ENCODE data around the gene DLG2.

Gene DLG2

GRCh38 chr11:85541683-85542082 is 85.5 kb downstream of the DLG2 start:
- no peak for DNase-seq

- no peak for DNase-seq
Measured at GRCh38 chr11:85540635-85541205, 86.4 kb downstream of the DLG2 start.

- DNase-seq, result no peak
Measured at GRCh38 chr11:85540181-85540580, 87.0 kb downstream of the DLG2 start.

DNA sequence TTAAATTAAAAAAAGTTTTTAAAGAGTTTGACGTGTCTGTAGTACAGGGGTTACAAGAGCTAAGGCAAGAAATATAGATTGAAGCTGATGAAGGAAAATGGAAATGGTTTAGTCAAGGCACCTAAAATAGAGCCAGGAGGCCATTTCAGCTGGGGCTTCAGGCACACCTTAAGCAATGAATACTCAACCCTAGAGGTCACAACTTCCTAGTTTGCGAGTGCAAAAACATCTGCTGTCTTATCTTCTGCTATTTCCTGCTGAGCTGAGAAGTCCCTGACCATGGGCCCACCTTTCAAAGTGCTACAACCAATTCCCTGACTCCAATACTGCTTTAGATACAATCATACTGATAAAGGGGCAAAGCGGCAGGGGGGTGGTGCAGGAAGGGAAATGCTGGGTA is 87.4 kb downstream of the DLG2 start:
- no peak for DNase-seq

- no peak for DNase-seq
Measured at GRCh38 chr11:85539029-85539689, 88.0 kb downstream of the DLG2 start.

DNA sequence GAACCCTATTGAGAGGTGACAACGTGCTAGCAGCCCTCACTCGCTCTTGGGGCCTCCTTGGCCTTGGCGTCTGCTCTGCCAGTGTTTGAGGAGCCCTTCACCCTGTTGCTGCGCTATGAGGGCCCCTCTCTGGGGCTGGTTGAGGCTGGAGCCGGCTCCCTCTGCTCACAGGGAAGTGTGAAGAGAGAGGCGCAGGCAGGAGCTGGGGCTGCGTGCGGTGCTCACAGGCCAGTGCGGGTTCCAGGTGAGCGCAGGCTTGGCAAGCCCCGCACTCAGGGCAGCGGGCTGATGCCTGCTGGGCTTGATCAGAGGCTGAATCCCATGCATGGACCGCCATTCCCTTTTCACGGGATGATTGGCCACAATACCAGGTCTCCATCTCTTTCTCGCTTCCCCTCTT is 90.7 kb downstream of the DLG2 start:
- no peak for DNase-seq

GRCh38 chr11:85534806-85535205 is 92.3 kb downstream of the DLG2 start:
- no peak for DNase-seq

- no peak for DNase-seq
Measured at GRCh38 chr11:85531191-85531897, 95.8 kb downstream of the DLG2 start.

DNA sequence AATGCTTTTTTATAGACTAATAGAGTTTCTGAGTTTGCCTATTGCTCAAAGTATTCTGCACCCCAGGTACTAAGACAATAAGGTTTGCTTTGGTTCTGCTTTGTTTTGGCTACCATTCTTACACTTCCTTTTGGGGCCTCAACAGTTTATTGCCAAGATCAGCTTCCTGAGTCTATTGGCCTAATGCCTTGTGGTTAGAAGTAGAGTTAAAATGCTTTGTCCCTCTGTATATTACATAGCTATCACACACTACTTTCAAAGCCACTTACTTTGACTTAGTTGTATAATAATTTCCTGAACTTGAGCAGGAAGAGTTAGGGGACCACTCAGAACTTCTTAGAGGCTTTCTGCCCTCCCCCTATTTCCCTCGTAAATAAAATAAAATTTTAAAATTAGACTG is 96.5 kb downstream of the DLG2 start:
- DNase-seq, result no peak

DNA sequence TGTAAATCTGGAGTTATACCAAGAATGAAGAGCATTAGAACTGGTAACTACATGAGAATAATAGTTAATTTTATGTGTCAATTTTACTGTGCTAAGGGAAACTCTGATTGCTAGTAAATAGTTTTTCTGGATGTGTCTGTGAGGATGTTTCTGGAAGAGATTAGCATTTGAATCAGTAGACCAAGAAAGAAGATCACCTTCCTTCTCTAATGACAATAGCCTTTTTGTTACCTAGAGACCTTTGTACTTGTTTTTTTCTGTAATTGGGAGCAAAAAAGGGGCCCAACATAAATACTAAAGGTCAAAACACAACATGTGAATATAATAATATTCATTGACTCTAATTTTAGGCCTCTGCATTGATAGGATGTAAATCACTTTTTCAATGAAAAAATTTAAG is 100.6 kb downstream of the DLG2 start:
- DNase-seq, result no peak

GRCh38 chr11:85525686-85526085 is 101.5 kb downstream of the DLG2 start:
- no peak for DNase-seq

GRCh38 chr11:85517272-85517671 is 109.9 kb downstream of the DLG2 start:
- DNase-seq, result no peak

- no peak for DNase-seq
Measured at GRCh38 chr11:85495918-85496317, 131.2 kb downstream of the DLG2 start.

DNA sequence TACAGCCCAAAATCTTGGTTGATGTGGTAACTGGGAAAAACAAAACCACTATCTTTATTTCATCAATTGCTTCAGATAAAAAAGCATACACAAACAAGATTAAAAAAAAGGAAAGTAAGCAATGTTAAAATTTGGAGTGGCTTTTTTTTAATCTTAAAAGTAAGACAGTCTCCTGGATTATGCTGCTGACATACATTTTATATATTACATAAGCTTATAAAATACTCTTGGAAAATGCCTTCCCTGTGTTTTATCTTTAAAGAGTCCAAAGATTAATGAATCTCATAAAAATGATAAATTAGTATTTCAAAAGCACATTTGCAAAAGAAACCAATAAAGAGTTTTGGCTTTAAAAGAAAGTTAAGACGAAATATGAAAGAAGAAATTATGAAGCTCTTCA is 132.7 kb downstream of the DLG2 start:
- DNase-seq, result no peak

GRCh38 chr11:85485902-85486301 is 141.2 kb downstream of the DLG2 start:
- DNase-seq, result no peak

GRCh38 chr11:85483861-85484260 is 143.3 kb downstream of the DLG2 start:
- DNase-seq, result no peak

DNA sequence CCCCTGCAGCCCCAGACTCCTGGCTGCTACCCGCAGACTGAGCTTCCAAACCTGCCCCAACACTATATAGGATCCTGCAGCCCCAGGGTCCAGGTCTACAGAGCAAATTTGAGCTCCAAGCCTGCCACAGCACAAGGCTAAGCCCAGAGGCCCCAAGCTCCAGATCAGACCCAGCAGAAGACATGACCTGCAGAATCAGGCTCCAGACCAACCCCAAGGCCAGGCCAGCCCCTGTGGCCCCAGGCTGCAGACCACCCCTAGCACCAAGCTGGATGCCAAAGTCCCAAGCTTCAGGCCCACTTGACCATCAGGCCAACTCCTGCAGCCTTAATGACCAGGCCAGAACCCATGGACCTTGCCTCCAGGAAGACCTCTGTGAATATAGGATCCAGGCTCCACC is 145.3 kb downstream of the DLG2 start:
- no peak for DNase-seq

DNA sequence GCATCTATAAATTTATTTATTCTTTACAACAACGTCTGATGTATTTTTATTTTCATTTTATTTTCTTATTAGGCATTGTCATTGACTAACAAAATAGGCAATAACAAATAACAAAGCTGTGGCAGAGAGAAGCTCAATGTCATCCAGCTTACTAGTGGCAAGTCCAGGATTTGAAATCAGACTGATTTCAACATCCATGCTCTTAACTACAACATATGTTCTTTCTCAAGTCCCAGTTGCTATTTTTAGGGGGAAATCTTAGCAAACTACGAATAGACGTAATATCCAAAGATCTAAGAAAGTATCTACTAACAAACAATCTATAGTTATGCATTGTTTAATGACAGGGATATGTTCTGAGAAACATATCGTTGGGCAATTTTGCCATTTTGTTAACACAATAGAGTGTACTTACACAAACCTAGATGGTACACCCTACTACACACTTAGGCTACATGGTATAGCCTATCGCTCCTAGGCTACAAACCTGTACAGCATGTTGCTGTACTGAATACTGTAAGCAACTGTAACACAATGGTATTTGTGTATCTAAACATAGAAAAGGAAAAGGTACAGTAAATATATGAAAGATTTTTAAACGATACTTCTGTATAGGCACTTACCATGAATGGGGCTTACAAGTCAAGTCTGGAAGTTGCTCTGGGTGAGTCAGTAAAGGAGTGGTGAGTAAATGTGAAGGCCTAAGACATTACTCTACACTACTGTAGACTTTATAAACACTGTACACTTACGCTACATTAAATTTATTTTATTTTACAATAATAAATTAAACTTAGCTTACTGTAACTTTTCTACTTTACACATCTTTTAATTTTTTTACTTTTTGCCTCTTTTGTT is 151.3 kb downstream of the DLG2 start:
- DNase-seq, result no peak

DNA sequence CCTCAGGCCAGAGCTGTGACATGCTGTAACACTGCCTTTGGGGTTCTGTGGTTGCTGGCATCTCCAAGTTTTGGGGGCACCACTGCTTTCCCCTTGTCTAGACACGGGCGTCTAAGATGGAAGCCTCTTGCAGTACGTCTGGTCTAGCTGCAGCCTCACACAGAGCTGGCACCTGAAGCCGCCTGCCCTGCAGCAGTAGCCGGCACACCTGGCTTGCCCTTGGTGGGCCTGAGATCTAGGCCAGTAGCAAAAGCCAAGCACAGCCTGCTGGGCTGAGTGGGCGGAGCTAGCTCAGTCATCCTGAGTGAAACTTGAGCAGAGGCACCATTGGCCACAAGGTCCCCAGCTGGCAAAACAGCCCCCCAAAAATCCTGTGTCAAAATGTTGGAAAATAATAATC is 154.2 kb downstream of the DLG2 start:
- no peak for DNase-seq

GRCh38 chr11:85464283-85464682 is 162.9 kb downstream of the DLG2 start:
- no peak for DNase-seq

DNA sequence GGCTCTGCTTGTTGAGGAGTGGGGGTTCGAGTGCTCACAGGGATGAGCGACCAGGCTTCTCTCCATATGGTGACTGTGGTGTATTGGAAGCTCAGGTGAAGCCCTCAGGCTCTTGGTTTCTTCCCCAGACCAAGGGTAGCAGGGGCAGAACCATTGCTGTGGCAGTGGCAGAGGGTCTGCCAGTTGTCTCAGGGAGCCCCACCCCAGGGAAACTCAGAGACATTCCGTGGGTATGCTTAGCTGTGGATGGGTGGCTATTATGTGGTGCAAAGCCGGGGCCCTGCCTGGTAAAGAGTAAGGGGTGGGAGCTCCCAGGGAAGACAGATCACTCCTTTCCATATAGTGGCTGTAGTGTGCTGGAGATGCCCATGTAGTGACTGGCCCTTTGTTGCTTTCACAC is 167.8 kb downstream of the DLG2 start:
- no peak for DNase-seq

DNA sequence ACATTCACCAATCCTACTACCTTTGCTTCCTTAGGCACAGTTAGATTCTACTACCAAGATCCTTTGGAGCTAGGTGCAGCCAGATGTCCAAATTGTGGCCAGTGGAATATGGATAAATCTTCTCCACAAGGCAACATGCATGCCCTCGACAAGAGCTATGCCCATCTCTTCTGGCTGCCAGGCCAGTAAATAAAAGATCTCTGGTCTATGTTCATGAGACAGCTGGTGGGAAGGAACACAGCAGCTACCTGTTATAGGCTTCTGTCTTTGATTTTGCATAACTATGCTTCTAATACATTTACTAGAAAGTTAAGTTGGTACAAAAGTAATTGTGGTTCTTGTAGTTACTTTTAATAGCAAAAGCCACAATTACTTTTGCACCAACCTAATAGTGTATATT is 182.7 kb downstream of the DLG2 start:
- DNase-seq, result no peak

DNA sequence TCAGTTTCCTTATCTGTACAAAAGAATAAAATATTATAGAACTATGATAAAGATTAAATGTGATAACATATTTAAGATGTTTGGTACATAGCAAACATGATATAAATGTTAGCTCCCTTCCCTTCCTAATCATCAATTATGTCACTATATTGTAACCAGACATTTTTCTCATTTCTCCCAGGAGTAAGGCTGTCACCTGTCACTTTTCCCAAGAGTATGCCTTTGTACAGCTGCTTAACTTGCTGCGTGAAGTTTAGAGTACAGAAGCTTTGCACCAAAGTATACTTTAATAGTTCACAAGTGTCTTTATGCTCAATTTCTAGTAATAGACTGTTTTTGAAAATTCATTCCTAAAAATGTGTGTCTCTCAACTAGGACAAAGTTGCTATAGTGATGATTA is 186.9 kb downstream of the DLG2 start:
- no peak for DNase-seq

- DNase-seq, result no peak
Measured at GRCh38 chr11:85438328-85438727, 188.8 kb downstream of the DLG2 start.
